ENCODE data around the gene MALT1. TPM values are rescaled to one million over a fixed set of nuclear protein-coding genes. Genes with fewer than 3 reads are reported as not detected.

Gene MALT1
- total RNA-seq, 1 experiment from 2014 or later: 10.8 TPM

DNA sequence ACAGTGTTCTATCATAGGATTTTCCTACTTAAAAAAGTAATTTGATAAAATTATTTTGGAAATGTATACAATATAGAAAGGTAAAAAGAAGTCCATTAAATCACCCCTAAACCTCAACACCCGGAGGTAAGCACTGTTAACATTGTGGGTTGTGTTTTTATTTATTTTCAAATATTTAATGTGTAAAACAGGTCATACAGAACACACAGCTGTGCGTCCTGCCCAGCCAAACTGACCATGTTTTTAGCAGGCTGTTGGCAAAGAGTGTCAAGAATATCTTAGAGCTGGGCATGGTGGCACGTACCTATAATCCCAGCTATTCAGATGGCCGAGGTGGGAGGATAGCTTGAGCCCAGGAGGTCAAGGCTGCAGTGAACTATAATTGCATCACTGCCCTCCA, 114.6 kb downstream of the MALT1 start:
- in situ Hi-C loops (cut with HindIII; ENCODE audit: low sequenced_read_pairs): loop anchor here (25.0 kb wide), 2 partner anchors 249 to 276 kb away; no protein-coding TSS in a partner anchor
- DNase-seq (ENCODE audit: low spot score): no peak

DNA sequence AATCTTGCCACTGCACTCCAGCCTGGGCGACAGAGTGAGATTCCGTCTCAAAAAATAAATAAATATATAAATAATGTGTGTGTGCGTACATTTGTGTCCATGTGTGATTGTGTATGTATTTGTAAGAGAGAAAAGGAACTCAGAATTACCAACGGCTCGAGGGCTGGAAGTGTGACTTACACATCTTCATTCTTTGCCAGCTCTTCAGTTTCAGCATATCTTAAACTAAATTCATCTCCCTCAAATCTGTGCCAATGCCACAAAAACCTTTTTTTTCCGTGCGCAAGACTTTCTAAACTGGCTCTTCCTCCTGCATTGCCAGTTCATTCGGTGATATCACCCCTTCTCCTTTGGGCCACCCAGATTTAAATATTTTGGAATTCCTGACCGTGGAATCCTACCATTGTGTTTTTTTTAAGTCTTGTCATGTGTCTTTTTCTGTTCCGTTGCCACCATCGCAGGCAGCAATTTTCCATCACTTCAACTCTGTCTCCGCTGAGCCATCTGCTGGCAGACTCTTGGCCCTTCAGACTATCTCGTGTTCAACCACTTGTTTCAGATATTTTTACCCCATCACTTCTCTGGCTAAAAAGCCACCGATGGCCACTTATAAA, 116.4 kb downstream of the MALT1 start:
- in situ Hi-C loops (cut with HindIII; ENCODE audit: low sequenced_read_pairs): loop anchor here (25.0 kb wide), 2 partner anchors 250 to 275 kb away; no protein-coding TSS in a partner anchor
- no peak for DNase-seq (ENCODE audit: low spot score)

GRCh38 chr18:58788470-58788869, 117.2 kb downstream of the MALT1 start:
- in situ Hi-C loops (cut with HindIII; ENCODE audit: low sequenced_read_pairs): loop anchor here (25.0 kb wide), 2 partner anchors 251 to 274 kb away; no protein-coding TSS in a partner anchor

DNA sequence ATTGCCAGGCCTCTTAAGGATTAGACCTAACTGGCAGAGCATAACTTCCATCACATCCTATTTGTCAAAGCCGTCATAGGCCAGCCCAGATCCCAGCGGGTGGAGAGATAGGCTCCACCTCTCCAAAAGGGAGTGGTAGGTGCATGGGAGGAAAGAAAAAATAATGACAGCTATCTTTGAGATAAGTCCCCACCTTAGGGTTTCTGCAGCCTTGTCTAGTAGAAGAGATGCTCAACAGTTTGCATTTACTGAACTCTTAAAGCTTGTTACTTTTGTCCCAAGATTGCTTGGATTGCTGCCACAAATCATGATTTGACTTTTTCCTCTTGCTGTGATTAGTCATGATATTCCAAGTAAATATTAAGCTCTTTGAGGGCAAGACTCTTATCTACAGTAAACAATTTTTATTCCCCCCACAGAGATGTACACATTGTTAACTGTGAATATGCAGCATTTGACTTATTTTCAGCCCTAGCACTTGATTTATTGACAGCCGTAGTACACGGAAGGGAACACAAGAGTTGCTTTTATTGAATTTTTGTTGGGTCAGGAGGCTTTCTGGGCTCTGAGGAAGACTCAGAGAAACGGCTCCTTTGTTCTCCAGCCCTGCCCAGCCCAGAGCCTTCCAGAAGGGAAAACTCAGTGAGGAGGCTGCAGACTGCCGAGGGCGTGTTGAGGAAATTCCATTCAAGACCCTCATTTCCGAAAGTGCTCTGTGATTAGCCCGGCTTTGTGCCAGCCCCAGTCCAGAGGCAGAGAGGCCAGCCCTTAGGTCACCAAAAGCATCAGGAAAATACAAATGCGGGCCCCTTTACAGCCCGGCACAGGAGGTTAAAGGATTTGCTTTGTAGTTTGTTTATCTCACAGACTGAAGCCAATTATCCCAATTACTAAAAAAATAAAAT, 118.0 kb downstream of the MALT1 start:
- in situ Hi-C loops (cut with HindIII; ENCODE audit: low sequenced_read_pairs): loop anchor here (25.0 kb wide), 2 partner anchors 252 to 273 kb away; no protein-coding TSS in a partner anchor
- DNase-seq (ENCODE audit: low spot score): no peak

More at GRCh38 chr18:58788470-58788869, 117.2 kb downstream of the MALT1 start:
- DNase-seq (ENCODE audit: low spot score): no peak

- no peak for DNase-seq (ENCODE audit: low spot score)
- in situ Hi-C loops (cut with HindIII; ENCODE audit: low sequenced_read_pairs): loop anchor here (25.0 kb wide), 2 partner anchors 253 to 272 kb away; no protein-coding TSS in a partner anchor
Measured at GRCh38 chr18:58789876-58790240, 118.6 kb downstream of the MALT1 start.

- in situ Hi-C loops (cut with HindIII; ENCODE audit: low sequenced_read_pairs): loop anchor here (25.0 kb wide), 2 partner anchors 255 to 270 kb away; no protein-coding TSS in a partner anchor
- DNase-seq (ENCODE audit: low spot score): no peak
Measured at GRCh38 chr18:58792086-58792485, 120.8 kb downstream of the MALT1 start.

DNA sequence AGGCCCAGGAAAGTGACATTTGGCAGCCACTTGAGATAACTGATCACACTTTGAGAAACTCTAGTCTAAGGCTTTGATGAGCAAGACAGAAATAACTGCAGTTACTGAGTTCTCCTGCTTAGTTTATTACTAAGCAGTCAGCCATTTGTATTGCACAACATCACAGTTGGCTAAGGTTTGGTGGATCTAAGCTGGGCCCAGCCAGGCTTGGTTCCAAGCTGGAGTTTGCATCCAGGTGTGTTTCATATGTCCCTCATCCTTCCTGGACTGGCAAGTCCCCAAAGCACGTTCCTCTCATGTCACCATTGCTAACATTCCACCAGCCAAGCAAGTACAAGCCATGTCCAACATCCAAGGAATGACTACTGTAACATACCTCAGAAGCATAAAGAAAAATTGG, 122.1 kb downstream of the MALT1 start:
- in situ Hi-C loops (cut with HindIII; ENCODE audit: low sequenced_read_pairs): loop anchor here (25.0 kb wide), 2 partner anchors 256 to 269 kb away; no protein-coding TSS in a partner anchor
- no peak for DNase-seq (ENCODE audit: low spot score)

- in situ Hi-C loops (cut with HindIII; ENCODE audit: low sequenced_read_pairs): loop anchor here (25.0 kb wide), 2 partner anchors 259 to 266 kb away; no protein-coding TSS in a partner anchor
Measured at GRCh38 chr18:58796220-58796619, 125.0 kb downstream of the MALT1 start.

DNA sequence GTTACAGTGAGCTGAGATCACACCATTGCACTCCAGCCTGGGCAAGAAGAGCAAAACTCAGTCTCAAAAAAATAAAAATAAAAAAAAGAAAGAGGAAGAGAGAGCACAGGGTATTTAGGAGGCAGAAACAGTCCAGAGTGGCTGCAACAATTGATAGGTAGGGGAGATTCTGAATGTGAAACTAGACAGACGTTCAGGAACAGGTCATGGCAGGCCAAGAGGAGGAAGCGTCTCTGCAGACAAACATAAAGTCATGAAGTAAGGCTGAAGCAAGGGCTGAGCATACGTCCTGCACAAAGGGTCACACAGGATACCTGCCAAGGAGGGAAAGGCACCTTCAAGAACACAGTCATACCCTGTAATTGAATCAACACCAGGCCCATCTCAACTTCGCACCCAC, 129.3 kb downstream of the MALT1 start:
- no peak for DNase-seq (ENCODE audit: low spot score)
- in situ Hi-C loops (cut with HindIII; ENCODE audit: low sequenced_read_pairs): no loop called here

More at GRCh38 chr18:58796220-58796619, 125.0 kb downstream of the MALT1 start:
- DNase-seq (ENCODE audit: low spot score): no peak

DNA sequence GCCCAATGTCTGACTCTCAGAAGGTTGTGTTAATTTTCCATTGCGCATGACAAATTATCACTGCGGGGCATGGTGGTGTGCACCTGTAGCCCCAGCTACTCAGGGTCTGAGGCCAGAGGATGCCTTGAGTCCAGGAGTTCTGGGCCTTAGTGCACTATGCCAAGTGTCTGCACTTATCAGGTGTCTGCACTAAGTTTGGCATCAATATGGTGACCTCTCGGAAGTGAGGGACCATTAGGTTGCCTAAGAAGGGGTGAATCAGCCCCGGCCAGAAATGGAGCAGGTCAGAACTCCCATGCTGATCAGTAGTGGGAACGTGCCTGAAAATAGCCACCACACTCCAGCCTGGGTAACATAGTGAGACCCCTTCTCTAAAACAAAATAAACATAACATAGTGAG, 131.7 kb downstream of the MALT1 start:
- in situ Hi-C loops (cut with HindIII; ENCODE audit: low sequenced_read_pairs): no loop called here
- DNase-seq (ENCODE audit: low spot score): no peak

DNA sequence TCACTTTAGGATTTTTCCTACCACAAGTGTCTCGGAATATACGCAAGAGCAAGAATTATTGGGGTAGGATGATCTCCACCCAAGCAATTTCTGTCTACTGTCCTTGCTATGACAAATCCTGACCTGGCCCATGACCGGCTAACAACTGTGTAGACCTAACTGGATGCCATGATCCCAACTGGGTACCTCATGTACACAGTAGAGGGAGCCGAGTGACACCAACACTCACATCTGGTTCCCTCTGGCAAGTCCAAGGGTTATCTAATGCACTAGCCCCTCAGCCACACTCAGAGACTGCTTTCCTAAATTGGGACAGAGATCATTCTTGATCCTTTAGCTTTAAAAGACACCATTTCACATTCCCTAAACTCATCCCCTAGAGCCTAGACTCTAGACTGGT, 132.7 kb downstream of the MALT1 start:
- in situ Hi-C loops (cut with HindIII; ENCODE audit: low sequenced_read_pairs): no loop called here
- no peak for DNase-seq (ENCODE audit: low spot score)

Other genes starting within 250 kb of the MALT1 start
- gene ALPK2, start 42.4 kb upstream of the MALT1 start, total RNA-seq (2014; rRNA removed; shearing (Covaris generic)): 0.07 and 0.37 TPM in 2 replicates
- 19.5 and 21.9 TPM in 2 replicates for gene ZNF532, start 193.4 kb downstream of the MALT1 start, total RNA-seq (2014; rRNA removed; shearing (Covaris generic))